ENCODE data around the gene FAH.

Gene FAH

DNA sequence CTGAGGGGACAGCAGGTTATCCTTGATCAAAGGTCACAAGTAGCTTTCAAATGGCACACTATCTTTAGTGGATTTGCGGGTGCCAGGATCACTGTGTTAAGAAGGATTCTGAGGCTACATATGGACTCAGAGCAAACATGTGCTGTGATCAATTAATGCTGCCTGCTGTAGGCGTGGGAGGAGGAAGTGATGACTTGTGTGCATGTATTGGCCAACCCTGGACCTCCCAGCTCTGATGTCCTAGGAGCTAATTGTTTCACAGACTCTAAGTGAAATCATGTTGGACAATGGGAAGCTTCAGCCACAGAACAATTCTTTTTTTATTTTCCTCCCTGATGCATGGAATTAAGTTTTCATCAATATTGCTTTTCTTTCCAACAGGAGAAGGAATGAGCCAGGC, 24.4 kb downstream of the FAH start:
- no peaks in the 10 kb centered on the region for H3K27me3 ChIP-seq
- TF ChIP-seq, protein P1, sequence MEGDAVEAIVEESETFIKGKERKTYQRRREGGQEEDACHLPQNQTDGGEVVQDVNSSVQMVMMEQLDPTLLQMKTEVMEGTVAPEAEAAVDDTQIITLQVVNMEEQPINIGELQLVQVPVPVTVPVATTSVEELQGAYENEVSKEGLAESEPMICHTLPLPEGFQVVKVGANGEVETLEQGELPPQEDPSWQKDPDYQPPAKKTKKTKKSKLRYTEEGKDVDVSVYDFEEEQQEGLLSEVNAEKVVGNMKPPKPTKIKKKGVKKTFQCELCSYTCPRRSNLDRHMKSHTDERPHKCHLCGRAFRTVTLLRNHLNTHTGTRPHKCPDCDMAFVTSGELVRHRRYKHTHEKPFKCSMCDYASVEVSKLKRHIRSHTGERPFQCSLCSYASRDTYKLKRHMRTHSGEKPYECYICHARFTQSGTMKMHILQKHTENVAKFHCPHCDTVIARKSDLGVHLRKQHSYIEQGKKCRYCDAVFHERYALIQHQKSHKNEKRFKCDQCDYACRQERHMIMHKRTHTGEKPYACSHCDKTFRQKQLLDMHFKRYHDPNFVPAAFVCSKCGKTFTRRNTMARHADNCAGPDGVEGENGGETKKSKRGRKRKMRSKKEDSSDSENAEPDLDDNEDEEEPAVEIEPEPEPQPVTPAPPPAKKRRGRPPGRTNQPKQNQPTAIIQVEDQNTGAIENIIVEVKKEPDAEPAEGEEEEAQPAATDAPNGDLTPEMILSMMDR (IDR thresholded peaks at IDR 0.05): no peak
- no peak overlapping the region for H3K27ac ChIP-seq
- H3K36me3 ChIP-seq: peaks cover 32% of the 10 kb centered on the region
- H3K4me1 ChIP-seq (ENCODE audit: control insufficient read depth in 1 of 2, insufficient read depth in 1 of 2, low read depth in 1 of 2, low read length in 1 of 2): peaks cover 0 to 3% of the 10 kb centered on the region in 2 experiments
- H3K9me3 ChIP-seq: no peaks in the 10 kb centered on the region
- no peak overlapping the region for H3K4me3 ChIP-seq (ENCODE audit: low read depth in 1 of 2, low read length in 1 of 2)

DNA sequence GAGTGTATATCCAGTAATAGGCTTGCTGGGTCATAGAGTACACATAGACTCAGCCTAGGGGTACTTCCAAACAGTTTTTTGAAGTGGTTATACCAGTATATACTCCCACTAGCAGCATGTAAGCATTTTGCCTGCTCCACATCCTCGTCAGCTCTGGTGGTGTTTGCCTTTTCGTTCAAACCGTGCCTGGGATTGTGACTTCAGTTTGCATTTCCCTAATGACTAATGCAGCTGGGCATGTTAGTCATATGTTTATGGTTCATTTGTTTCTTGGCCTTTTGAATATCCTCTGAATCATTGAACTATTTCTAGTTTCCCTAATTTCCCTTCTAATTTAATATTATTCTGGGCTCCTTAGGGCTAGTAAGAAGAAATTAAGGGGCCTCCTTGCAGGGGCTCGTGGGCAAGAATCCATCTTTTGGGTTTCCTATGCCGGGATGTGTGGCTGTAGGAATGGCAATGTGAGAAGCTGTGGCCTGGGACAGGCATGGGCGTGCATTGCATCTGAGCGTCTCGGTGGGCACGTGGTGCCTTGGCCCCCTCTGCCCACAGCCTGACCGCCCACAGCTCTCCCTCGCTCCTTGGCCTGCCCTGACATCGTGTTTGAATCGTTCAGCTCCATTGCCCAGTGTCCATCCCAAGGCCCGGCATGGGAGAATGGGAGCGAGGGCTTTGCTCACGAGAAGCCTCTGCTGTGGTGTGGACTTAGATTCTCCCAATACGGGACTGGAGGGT, 26.4 kb downstream of the FAH start:
- Histone ChIP-seq H3K27me3 (no peaks in the 10 kb centered on the region), H3K36me3 (peaks cover 43% of the 10 kb centered on the region), H3K9me3 (no peaks in the 10 kb centered on the region), H3K4me1 (ENCODE audit: control insufficient read depth in 1 of 2, insufficient read depth in 1 of 2, low read depth in 1 of 2, low read length in 1 of 2) (no peaks in the 10 kb centered on the region), H3K27ac (no peak overlapping the region), H3K4me3 (ENCODE audit: low read depth in 1 of 2, low read length in 1 of 2) (no peak overlapping the region)
- TF ChIP-seq, protein P1 (IDR thresholded peaks at IDR 0.05): no peak

DNA sequence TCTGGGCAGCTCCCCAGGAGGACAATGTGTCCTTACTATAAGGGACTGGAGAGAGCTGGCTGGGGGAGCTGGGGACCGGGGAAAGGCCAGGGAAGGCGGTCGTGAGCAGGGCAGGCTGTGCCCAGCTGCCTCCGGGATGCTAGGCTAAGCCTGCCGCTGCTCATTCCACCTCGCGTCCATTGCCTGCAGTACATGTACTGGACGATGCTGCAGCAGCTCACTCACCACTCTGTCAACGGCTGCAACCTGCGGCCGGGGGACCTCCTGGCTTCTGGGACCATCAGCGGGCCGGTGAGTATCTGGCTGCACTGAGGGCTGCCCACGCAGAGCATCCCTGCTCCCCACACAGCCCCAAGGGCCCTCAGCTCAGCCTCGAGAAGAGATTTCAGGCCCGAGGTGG, 27.1 kb downstream of the FAH start:
- Histone ChIP-seq H3K36me3 (peaks cover 44% of the 10 kb centered on the region), H3K4me3 (ENCODE audit: low read depth in 1 of 2, low read length in 1 of 2) (no peak overlapping the region), H3K27ac (no peak overlapping the region), H3K27me3 (no peaks in the 10 kb centered on the region), H3K4me1 (ENCODE audit: control insufficient read depth in 1 of 2, insufficient read depth in 1 of 2, low read depth in 1 of 2, low read length in 1 of 2) (no peaks in the 10 kb centered on the region), H3K9me3 (no peaks in the 10 kb centered on the region)
- TF ChIP-seq, protein P1 (IDR thresholded peaks at IDR 0.05): no peak

DNA sequence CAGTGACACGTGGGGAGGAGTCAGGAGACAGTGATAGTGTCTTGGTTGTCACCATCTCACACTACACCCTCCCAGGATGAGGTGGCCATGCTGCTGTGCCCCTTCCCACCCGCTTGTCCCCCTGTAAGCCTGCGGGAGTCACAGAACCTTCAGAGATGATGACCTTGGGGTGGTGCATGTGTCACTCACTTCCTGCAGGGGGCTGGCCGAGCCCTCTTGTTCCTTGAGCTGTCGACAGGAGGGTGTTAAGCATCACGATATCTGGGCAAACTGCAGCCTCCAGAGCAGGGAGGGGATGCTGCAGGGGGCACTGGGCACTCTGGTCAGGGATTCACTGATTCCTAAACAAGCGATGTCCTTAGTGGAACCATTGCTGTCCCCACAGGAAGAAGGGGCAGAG, 27.7 kb downstream of the FAH start:
- Histone ChIP-seq H3K4me1 (ENCODE audit: control insufficient read depth in 1 of 2, insufficient read depth in 1 of 2, low read depth in 1 of 2, low read length in 1 of 2) (no peaks in the 10 kb centered on the region), H3K4me3 (ENCODE audit: low read depth in 1 of 2, low read length in 1 of 2) (no peak overlapping the region), H3K27me3 (no peaks in the 10 kb centered on the region), H3K27ac (no peak overlapping the region), H3K9me3 (no peaks in the 10 kb centered on the region), H3K36me3 (peaks cover 42% of the 10 kb centered on the region)
- TF ChIP-seq, protein P1 (IDR thresholded peaks at IDR 0.05): no peak

DNA sequence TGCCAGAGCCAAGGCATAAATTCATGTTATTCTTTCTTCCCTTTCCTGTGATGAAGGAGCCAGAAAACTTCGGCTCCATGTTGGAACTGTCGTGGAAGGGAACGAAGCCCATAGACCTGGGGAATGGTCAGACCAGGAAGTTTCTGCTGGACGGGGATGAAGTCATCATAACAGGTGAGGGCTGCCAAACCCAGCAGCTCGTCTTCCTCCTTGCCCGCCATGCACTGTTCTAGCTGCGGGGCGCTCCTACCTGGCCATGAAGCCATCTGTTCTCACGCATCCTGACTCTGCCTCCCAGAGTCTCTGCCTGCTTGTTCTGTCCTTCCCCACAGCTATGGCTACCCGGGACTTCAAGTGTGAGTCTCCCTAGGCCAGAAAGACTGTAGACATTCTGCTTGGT, 28.2 kb downstream of the FAH start:
- TF ChIP-seq, protein P1 (IDR thresholded peaks at IDR 0.05): no peak
- peaks cover 45% of the 10 kb centered on the region for H3K36me3 ChIP-seq
- no peak overlapping the region for H3K27ac ChIP-seq
- no peaks in the 10 kb centered on the region for H3K4me1 ChIP-seq (ENCODE audit: control insufficient read depth in 1 of 2, insufficient read depth in 1 of 2, low read depth in 1 of 2, low read length in 1 of 2)
- no peaks in the 10 kb centered on the region for H3K9me3 ChIP-seq
- H3K4me3 ChIP-seq (ENCODE audit: low read depth in 1 of 2, low read length in 1 of 2): no peak overlapping the region
- H3K27me3 ChIP-seq: no peaks in the 10 kb centered on the region

Data from neutrophil (primary cell).